ENCODE results near the gene PKD1.
"Not testable (repeated sequence)": the region's sequence is repeated elsewhere in the genome, so short reads cannot be mapped to it uniquely, and the experiment has no call there.

The PKD1 gene

GRCh38 chr16:2107791-2108125 lies 27.9 kb downstream of the PKD1 start:
- not testable (repeated sequence) for DNase-seq (ENCODE audit: low read depth, low spot score)

- DNase-seq (ENCODE audit: low read depth, low spot score) = not testable (repeated sequence)
Observed at GRCh38 chr16:2107121-2107790, 28.4 kb downstream of the PKD1 start.

- DNase-seq (ENCODE audit: low read depth, low spot score) = not testable (repeated sequence)
Observed at GRCh38 chr16:2106211-2106610, 29.5 kb downstream of the PKD1 start.

DNA sequence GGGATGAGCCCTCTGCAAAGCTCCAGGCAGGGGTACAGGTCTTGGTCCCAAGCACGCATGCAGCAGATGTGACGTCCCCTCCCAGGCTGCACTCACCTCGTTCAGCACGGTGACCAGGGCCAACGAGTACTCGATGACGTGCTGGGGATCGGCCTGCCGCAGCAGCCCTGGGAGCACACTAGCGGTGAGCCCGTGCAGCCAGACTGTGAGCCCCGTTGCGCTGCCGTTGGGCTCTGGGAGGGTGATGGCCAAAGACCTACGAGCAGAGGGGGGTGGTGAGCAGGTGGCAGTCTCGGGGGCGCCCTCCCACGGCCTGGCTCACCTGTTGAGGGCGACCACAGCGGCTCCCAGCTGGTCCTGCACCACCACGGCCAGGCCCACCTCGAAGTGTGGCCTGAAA lies 29.9 kb downstream of the PKD1 start:
- not testable (repeated sequence) for DNase-seq (ENCODE audit: low read depth, low spot score)

- DNase-seq (ENCODE audit: low read depth, low spot score) = not testable (repeated sequence)
Observed at GRCh38 chr16:2105291-2105690, 30.4 kb downstream of the PKD1 start.

DNA sequence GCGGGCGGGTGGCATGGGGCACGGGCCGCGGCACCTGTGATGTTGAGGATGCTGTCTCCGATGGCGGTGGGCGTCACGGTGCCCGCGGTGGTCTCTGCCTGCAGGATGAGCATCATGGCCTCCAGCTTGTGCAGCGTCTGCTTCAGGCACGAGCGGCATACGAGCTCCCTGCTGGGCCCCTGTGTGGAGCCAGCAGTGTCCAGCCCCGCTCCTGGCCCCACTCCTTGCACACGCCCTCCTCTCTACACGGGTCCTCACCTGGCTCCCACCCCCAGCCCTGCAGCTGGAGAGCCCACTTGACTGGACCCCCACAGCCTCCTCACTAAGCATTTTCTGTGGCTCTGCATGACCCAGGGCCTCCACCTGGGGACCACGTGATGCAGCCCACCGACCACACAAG lies 31.2 kb downstream of the PKD1 start:
- not testable (repeated sequence) for DNase-seq (ENCODE audit: low read depth, low spot score)

- no peak for DNase-seq (ENCODE audit: low read depth, low spot score)
Observed at GRCh38 chr16:2102471-2102870, 33.2 kb downstream of the PKD1 start.

- not testable (repeated sequence) for DNase-seq (ENCODE audit: low read depth, low spot score)
Observed at GRCh38 chr16:2101581-2101980, 34.1 kb downstream of the PKD1 start.

DNA sequence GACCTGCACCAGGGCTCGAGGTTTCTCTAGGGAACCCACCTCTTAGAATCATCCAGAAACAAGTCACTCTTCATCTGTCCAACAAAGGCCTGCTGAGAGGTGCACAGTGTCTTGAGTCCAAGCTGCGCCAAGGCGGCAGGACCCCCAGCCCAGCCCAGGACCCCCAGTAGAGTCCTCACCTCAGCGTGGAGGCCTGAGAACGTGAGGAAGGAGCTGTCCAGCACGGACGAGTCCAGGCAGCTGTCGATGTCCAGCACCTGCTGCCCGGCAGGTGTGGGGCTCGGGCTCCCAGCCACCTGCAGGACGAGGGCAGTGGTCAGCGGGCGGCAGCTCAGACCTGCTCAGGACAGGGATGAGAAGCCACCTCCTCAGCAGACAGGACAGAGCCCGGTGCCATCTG lies 38.0 kb downstream of the PKD1 start:
- DNase-seq (ENCODE audit: low read depth, low spot score) = not testable (repeated sequence)

DNA sequence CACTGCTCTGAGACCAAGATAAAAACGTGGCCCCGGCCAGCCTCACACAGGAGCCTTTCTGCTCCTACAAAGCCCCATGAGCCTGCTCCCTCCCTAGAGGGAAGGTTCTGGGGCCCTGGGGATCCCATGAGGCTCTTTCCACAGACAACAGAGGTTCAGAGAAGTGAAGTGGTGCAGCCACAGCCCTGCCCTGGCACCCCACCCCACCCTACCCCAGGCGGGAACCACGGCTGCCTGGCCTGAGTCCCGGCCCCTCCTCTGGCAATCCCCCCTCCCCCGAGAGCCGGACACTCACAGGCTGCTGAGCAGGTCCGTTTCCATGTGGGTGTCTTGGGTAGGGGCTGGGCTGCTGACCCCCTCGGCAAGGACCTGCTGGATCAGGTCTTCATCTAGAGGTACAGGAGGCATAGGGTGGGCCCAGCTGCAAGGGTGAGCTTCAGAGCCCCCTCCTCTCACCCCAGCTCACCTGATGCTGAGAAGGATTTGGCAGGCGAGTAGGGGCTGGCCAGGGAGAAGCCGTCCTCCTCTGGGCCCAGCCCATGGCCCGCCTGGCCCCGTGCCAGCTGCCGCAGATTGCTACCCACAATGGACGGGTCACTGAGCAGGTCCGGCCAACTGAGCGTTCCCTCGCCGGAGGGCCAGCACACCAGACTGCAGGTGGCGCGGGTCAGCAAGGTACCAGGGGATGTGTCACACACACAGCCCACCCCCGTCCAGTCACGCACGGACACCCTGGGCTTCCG lies 38.7 kb downstream of the PKD1 start:
- no peak for DNase-seq (ENCODE audit: low read depth, low spot score)

- no peak for DNase-seq (ENCODE audit: low read depth, low spot score)
Observed at GRCh38 chr16:2095918-2096582, 39.6 kb downstream of the PKD1 start.

DNA sequence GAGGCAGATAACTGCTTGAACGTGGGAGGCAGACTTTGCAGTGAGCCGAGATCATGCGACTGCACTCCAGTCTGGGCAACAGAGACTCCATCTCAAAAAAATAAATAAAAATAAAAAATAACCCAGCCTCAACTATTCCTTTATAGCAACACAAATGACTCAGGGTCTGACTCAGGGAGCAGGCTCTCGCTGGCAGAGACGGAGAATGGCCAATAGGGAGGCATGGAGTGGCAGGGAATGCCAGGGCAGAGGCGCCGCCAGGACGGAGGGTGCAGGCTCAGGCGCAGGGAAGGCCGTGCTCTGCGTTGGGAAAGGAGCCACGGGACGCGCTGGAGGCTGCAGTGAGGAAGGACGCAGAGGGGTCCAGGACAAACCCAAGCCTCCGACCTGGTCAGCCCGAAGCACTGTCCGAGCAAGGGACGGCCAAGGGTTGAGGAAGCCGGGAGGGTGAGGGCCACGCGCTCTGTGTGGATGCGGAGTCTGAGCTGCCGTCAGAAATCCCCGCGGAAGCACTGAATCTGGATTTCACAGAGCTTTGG lies 40.3 kb downstream of the PKD1 start:
- DNase-seq (ENCODE audit: low read depth, low spot score) = no peak

DNA sequence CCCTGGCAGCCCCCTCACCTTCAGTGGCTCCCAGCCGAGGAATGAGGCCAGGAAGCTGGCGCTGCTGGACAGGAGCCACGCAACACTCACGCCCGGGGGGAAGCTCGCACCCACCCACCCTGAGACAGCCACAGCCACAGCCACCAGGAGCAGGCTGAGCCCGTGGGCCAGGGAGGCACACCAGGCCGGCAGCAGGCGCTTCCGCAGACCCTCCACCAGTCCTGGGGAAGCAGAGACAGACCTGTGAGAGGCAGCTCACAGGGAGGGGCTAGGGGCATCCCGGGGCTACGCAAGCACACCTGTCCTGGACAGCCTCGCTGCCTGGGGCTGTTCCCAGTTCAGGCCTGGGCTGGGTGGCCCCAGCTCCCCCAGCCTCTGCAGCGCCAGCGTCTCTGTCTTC lies 41.9 kb downstream of the PKD1 start:
- DNase-seq (ENCODE audit: low read depth, low spot score) = no peak

DNA sequence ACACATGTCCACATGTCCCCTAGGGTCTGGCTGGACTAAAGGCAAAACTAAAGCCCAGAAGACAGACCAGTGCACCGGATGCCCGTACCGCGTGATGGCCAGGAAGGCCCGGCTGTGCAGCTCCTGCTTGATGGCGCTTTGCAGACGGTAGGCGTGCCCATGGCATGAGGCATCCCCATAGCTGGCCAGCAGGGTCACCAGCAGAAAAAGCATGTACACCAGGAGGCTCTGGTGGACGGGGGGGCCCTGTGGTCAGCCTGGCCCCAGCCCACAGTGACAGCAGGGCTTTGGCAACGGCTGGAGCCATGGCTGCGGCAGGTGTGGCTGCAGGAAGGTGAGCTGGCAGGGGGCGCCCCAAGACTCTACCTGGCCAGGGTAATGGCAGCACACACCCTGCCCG lies 42.8 kb downstream of the PKD1 start:
- no peak for DNase-seq (ENCODE audit: low read depth, low spot score)

GRCh38 chr16:2092256-2092620 lies 43.5 kb downstream of the PKD1 start:
- DNase-seq (ENCODE audit: low read depth, low spot score) = no peak

DNA sequence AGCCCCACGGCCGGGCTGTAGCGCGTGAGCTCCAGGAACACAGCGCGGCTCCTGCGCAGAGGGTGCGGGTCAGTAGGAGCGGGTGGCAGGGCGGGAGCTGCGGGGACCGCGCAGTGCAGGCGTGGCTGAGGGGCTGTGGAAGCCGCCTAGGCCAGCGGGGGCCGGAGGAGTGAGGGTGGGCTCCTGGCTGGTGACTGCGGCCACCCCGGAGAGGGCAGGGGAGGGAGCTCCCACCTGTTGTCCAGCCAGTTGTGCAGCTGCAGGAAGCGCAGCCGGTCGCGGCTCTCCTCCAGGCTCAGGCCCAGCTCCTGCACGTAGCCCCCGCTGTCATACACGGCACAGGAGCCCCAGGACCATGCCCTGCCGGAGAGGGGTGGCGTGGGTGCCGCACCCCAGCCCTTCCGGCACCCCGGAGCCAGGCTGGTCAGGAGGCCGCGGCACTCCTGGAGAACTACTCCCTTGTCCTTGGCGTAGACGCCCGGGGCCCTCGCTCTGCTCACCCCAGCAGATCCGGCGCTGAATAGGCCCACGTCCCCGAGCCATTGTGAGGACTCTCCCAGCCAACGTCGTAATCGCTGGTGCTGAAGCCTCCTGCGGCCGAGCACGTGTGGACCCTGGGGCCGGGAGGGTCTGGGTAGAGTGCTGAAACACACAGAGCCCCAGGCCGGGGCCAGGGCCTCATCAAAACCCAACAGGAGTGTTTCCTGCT lies 44.0 kb downstream of the PKD1 start:
- no peak for DNase-seq (ENCODE audit: low read depth, low spot score)

GRCh38 chr16:2090777-2091546 lies 44.7 kb downstream of the PKD1 start:
- DNase-seq (ENCODE audit: low read depth, low spot score) = no peak

DNA sequence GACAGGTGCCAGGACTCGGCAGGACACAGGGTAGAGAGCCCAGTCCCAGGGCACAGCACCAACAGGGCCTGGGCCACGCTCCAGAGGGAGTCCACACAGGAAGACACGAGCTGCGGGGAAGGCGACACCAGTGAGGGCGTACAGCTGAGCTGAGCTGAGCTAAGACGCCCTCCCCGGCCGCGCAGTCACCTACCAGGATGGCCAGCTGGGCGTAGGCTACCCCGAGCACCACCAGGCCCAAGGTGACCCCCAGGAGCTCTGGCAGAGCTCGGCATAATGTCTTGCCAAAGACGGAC lies 45.3 kb downstream of the PKD1 start:
- no peak for DNase-seq (ENCODE audit: low read depth, low spot score)

GRCh38 chr16:2089706-2090480 lies 45.8 kb downstream of the PKD1 start:
- no peak for DNase-seq (ENCODE audit: low read depth, low spot score)

- DNase-seq (ENCODE audit: low read depth, low spot score) = no peak
Observed at GRCh38 chr16:2088759-2089358, 46.8 kb downstream of the PKD1 start.
